ENCODE measurements around the gene SIX6.
A peak's percentile ranks its signal among the peaks of the same experiment; 100 is the strongest.
"Not testable (repeated sequence)": the region's sequence is repeated elsewhere in the genome, so short reads cannot be mapped to it uniquely, and the experiment has no call there.

The SIX6 gene

GRCh38 chr14:60508707-60509437 is at the start of gene SIX6:
Gene SIX6, plus strand, starts transcription at chr14:60509146. Its CDS starts 253 bp downstream, at chr14:60509399.
- DNase-seq (ENCODE audit: low read depth, low spot score): peak; percentile 7

- not testable (repeated sequence) for DNase-seq (ENCODE audit: low read depth, low spot score)
These were observed 28.7 kb upstream of the SIX6 start for GRCh38 chr14:60480248-60480647.

GRCh38 chr14:60482743-60483142 is 26.2 kb upstream of the SIX6 start:
- DNase-seq (ENCODE audit: low read depth, low spot score): no peak

GRCh38 chr14:60485057-60485597 is 23.8 kb upstream of the SIX6 start:
- DNase-seq (ENCODE audit: low read depth, low spot score): no peak

GRCh38 chr14:60485598-60486251 is 23.2 kb upstream of the SIX6 start, which contains the start of gene C14orf39:
Gene C14orf39, minus strand, starts transcription at chr14:60486063. Its CDS starts 985 bp downstream, at chr14:60485078.
- no peak for DNase-seq (ENCODE audit: low read depth, low spot score)

- no peak for DNase-seq (ENCODE audit: low read depth, low spot score)
These were observed 21.7 kb upstream of the SIX6 start for GRCh38 chr14:60487211-60487610.

- DNase-seq (ENCODE audit: low read depth, low spot score): no peak
These were observed 20.8 kb upstream of the SIX6 start for GRCh38 chr14:60488175-60488574.

GRCh38 chr14:60490270-60490669 is 18.7 kb upstream of the SIX6 start:
- DNase-seq (ENCODE audit: low read depth, low spot score): no peak

GRCh38 chr14:60495946-60496345 is 13.0 kb upstream of the SIX6 start:
- DNase-seq (ENCODE audit: low read depth, low spot score): no peak

GRCh38 chr14:60502541-60502940 is 6.4 kb upstream of the SIX6 start:
- no peak for DNase-seq (ENCODE audit: low read depth, low spot score)

GRCh38 chr14:60505448-60505847 is 3.5 kb upstream of the SIX6 start:
- no peak for DNase-seq (ENCODE audit: low read depth, low spot score)

GRCh38 chr14:60506010-60506409 is 2.9 kb upstream of the SIX6 start:
- no peak for DNase-seq (ENCODE audit: low read depth, low spot score)

- no peak for DNase-seq (ENCODE audit: low read depth, low spot score)
These were observed 2.4 kb upstream of the SIX6 start for GRCh38 chr14:60506462-60506984.

GRCh38 chr14:60506985-60507829 is 1.7 kb upstream of the SIX6 start:
- no peak for DNase-seq (ENCODE audit: low read depth, low spot score)

GRCh38 chr14:60508363-60508706 is 611 bp upstream of the SIX6 start:
- DNase-seq (ENCODE audit: low read depth, low spot score): no peak

GRCh38 chr14:60509438-60510253 is 700 bp downstream of the SIX6 start:
- no peak for DNase-seq (ENCODE audit: low read depth, low spot score)

GRCh38 chr14:60510254-60510950 is 1.5 kb downstream of the SIX6 start:
- DNase-seq (ENCODE audit: low read depth, low spot score): no peak

GRCh38 chr14:60510951-60511599 is 2.1 kb downstream of the SIX6 start:
- DNase-seq (ENCODE audit: low read depth, low spot score): no peak

GRCh38 chr14:60512126-60512525 is 3.2 kb downstream of the SIX6 start:
- DNase-seq (ENCODE audit: low read depth, low spot score): no peak

Measured in smooth muscle cell of the brain vasculature (primary cell).